Hematopoietic multipotent progenitor cell treated with erythropoietin and hydrocortisone succinate and interleukin-3 and kit ligand, for 15 days (in vitro differentiated cells): ENCODE data around the gene SAFB2.
"Not testable (repeated sequence)": the region's sequence is repeated elsewhere in the genome, so short reads cannot be mapped to it uniquely, and the experiment has no call there.

Experiments
- DNase-seq: peaks from one replicate; pipeline ENCODE4 v3.0.0-alpha.2; 2015; ENCODE audit warnings: low spot score

SAFB2 gene

GRCh38 chr19:5632657-5633056 lies 10.1 kb upstream of the SAFB2 start:
- no peak for DNase-seq

- no peak for DNase-seq
Observed at GRCh38 chr19:5632241-5632612, 9.7 kb upstream of the SAFB2 start.

DNA sequence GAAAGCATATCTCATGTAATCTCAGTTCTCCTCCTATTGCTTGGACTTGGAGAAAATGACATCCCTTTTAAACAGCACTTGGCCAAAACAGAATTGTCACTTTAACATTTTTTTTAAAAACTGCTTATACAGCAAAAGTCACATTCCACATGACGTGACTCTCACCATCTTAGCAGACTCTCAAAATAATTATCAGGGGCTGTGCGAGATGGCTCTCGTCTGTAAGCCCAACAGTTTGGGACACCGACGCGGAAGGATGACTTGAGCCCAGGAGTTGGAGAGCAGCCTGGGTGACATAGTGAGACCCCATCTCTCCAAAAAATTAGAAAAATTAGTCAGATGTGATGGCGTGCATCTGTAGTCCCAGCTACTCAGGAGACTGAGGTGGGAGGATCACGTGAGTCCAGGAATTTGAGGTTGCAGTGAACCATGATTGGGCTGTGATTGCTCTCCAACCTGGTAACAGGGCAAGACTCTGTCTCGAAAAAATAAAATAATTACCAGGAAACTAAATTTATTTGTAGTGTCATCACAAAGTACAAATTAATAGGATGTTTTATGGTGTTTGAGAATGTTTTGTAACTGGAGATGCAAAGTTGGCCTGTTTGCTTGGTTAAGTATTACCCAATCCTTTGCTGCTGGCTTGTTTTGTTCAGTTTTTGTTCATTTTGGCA lies 9.1 kb upstream of the SAFB2 start:
- no peak for DNase-seq

GRCh38 chr19:5628919-5629481 lies 6.4 kb upstream of the SAFB2 start:
- no peak for DNase-seq

DNA sequence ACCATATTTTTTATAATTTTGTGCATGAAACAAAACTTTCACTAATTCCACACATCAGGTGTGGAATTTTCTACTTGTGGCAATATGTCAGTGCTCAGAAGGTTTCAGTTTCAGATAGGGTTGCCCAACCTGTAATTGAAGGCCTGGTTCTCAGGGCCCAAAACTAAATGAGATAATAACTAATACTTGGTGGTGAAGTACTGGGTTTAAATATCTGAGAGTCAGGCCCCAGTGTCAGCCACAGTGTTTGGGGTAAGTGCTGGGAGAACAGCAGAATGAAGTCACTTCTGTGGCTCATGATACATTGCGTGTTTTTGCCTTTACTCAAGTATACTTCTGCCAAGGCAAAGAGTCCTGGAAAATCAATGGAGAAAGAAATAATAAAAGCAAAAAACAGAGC lies 5.9 kb upstream of the SAFB2 start:
- no peak for DNase-seq

- peak; percentile 61 for DNase-seq
Observed at GRCh38 chr19:5627395-5627904, 4.9 kb upstream of the SAFB2 start.

GRCh38 chr19:5625641-5626040 lies 3.1 kb upstream of the SAFB2 start:
- DNase-seq: no peak

GRCh38 chr19:5624741-5625278 lies 2.2 kb upstream of the SAFB2 start:
- no peak for DNase-seq

DNA sequence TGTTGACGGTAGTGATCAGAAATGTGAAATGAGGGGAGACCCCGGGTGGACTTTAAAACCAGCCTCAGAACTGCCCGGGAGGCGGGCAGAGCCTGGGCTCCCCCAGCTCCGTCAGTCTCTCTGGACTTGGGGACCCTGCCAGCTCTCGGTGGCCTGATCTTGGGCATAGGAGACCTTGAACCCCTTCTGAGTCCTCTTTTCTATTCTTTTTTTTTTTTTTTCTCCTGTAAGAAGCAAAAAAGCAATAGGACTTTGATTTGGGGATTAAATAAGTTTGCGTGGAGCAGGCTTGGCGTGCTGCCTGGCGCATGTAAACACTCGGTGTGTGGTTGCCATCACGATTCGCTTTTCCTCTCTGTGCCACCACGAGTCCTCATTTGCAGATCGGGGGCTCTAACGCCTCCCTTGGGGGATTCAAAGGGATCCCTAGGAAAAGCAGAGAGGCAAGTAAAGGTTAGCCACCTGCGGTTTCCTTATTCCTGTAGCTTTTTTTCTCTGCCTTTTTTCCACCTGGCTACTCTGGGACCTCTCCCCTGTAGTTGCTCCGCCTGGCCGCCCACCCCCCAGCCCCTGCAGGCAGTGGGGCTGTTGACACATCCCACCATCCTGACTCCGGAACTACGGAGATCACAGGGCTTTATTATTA lies 1.6 kb upstream of the SAFB2 start:
- peak; percentile 60 for DNase-seq

DNA sequence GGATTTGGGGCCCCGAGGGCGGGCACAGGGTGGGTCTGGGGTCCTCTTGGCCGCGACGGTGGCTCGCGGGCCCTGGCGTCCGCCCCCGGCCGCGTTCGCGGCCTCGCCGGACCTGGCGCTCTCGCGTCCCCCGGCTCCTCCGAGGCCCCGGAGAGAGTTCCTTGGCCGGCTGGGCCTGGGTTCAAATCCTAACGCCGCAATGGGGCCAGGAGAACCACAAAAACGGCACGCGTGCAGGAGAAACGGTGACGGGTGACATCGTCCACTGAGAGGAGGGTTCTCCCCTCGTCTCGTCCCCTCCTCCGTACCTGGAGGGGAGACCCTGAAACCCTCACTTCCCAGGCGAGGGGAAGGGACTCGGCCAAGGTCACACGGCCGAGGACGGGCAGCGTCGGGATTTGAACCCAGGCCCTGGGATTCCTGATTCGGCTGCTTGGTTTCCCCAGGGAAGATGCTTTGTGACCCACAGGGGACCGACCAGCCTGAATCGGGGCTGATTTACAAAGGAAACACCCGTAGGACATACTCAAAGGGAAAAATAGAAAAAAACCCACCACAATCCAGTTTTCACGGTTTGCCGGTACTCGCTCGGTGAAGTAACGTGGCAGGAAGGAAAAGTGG lies 931 bp upstream of the SAFB2 start:
- peak; percentile 21 for DNase-seq

GRCh38 chr19:5621945-5622464 lies 571 bp downstream of the SAFB2 start:
- DNase-seq: peak; percentile 25

- DNase-seq: no peak
Observed at GRCh38 chr19:5621311-5621944, 1.1 kb downstream of the SAFB2 start.

DNA sequence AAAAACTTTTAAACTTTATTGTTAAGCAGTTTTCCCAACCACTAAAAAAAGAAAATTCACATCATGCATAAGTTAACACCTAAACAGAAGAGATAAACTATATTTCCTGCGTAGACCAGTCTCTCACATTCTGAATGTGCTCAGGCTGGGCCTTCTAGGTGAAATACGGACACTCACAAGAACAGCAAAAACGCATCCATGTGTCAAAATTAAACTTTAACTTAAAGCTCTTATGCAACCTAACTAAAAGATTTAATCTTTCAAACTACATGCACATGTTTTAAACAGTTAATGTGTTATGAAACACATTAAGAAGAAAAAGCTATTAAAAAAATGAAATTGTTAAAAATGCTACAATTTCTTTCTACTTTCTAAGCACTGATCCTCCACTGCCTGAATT lies 2.6 kb downstream of the SAFB2 start:
- DNase-seq: no peak

DNA sequence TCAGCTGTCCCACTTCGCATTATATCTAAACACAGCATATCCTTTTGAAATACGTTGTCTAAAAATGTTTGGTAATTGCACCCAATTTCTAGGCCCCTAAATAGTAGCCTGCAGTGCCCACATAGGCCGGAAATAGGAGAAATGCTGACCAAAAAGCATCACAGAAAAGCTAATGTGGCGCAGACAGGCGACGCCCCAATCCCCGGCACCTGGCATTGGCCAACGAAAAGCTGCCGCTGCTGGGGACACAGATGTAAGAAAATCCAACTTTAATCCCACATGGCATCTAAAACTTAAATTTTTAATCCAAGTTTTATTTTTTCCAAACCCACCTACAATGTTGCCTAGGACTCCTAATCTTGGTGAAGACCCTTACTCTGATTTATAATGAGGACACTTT lies 4.0 kb downstream of the SAFB2 start:
- no peak for DNase-seq

DNA sequence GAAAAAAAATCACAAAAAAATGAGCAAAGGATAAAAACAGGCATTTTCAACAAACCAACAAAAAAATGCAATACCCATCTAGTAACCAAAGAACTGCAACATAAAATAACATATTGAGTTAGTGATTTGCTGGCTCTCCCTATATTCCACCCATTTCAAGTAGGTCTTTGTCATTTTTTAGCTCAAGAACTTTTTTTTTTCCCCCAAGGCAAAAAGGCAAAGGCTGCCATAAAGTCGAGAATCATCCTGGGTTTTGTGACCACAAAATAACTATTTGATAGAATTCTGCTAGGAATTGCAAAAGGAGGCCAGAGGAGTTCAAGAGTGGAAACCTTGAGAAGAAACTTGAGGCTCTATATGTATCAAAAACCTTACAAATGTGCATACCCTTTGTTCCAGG lies 5.5 kb downstream of the SAFB2 start:
- DNase-seq: no peak

GRCh38 chr19:5615756-5616327 lies 6.7 kb downstream of the SAFB2 start:
- DNase-seq: no peak

GRCh38 chr19:5612891-5613865 lies 9.4 kb downstream of the SAFB2 start:
- DNase-seq: no peak

GRCh38 chr19:5609881-5610448 lies 12.6 kb downstream of the SAFB2 start:
- DNase-seq: no peak

- DNase-seq: not testable (repeated sequence)
Observed at GRCh38 chr19:5608766-5609165, 13.8 kb downstream of the SAFB2 start.

DNA sequence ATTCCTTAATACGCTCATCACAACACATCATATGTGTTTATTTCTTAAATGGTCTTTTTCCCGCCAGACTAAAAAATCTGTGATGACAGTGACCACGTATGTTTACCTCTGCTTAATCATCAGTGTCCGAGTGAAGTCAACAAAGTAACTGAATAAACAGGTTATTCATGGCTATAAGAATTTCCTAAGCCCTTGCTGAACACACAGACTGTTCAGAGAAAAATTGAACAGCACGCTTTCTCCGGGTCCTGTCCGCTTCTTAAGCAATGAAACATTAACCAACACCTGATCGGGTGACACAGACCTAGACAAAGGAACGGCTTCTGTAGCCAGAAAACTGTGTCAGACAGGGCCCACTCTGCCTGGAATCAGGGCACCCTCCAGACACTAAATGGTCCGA lies 14.3 kb downstream of the SAFB2 start:
- no peak for DNase-seq
